ENCODE results near the gene SMAD6. TPM values are rescaled to one million over a fixed set of nuclear protein-coding genes. Genes with fewer than 3 reads are reported as not detected.

SMAD6 gene
- total and polyA plus RNA-seq, 9 of the 15 experiments (the other 6 are each of a cell fraction or from before 2014, with no cell fraction given): 0.10 to 15.5 (median 3.7) TPM

- TF ChIP-seq THRB (CRISPR knock-in tag; conservative IDR thresholded peaks at IDR 0.05): no peak
- no peak; the same call in 1 of the 2 replicates for TF ChIP-seq FOXP4 (CRISPR knock-in tag; IDR thresholded peaks at IDR 0.05; ENCODE audit: borderline replicate concordance)
- no peak for TF ChIP-seq ZNF431 (CRISPR knock-in tag; IDR thresholded peaks at IDR 0.05)
- TF ChIP-seq PPARD (CRISPR knock-in tag; IDR thresholded peaks at IDR 0.05): no peak
- TF ChIP-seq HNRNPK (IDR thresholded peaks at IDR 0.05; ENCODE audit: low read depth, low read length, poor library complexity, severe bottlenecking): no peak
- TF ChIP-seq ELF4 (CRISPR knock-in tag; IDR thresholded peaks at IDR 0.05): no peak; the same call in none of the 2 replicates
- TF ChIP-seq ZNF778 (CRISPR knock-in tag; IDR thresholded peaks at IDR 0.05): no peak
- TF ChIP-seq RB1 (IDR thresholded peaks at IDR 0.05; ENCODE audit: low read depth): no peak
- TF ChIP-seq NR1H2 (CRISPR knock-in tag; IDR thresholded peaks at IDR 0.05): no peak
- TF ChIP-seq KHSRP (IDR thresholded peaks at IDR 0.05): no peak
- TF ChIP-seq ATF4 (CRISPR knock-in tag; IDR thresholded peaks at IDR 0.05): peak; percentile 46; the same call in 1 of the 2 replicates
- 0 out of 2 replicates have a peak, but pooled peaks have one; percentile 66 for TF ChIP-seq HDAC8 (tag; IDR thresholded peaks at IDR 0.05)
- no peak for TF ChIP-seq ILF3 (IDR thresholded peaks at IDR 0.05; ENCODE audit: borderline replicate concordance)
- no peak for TF ChIP-seq ZNF347 (CRISPR knock-in tag; IDR thresholded peaks at IDR 0.05; ENCODE audit: low read depth)
- TF ChIP-seq MTA3 (IDR thresholded peaks at IDR 0.05; ENCODE audit: borderline replicate concordance): peak; percentile 89; the same call in 1 of the 2 replicates
- TF ChIP-seq CBFA2T3 (IDR thresholded peaks at IDR 0.05): peak; percentile 66
- TF ChIP-seq CEBPG (CRISPR knock-in tag; IDR thresholded peaks at IDR 0.05): no peak
- TF ChIP-seq CEBPG (tag; conservative IDR thresholded peaks at IDR 0.05 in 1 of 2, IDR thresholded peaks at IDR 0.05 in 1 of 2): no peak
- no peak for TF ChIP-seq MTA2 (IDR thresholded peaks at IDR 0.05; ENCODE audit: low read depth)
- peak; percentile 74 for TF ChIP-seq SPI1 (IDR thresholded peaks at IDR 0.05; ENCODE audit: borderline replicate concordance, low read depth, low read length)
- TF ChIP-seq KDM4B (IDR thresholded peaks at IDR 0.05; ENCODE audit: borderline replicate concordance in 2 of 2, low read depth in 1 of 2): peak in 1 of 2 experiments; percentile 74; a peak in 1 of 4 replicates
- peak; percentile 66; the same call in 1 of the 2 replicates for TF ChIP-seq HEY1 (CRISPR knock-in tag; IDR thresholded peaks at IDR 0.05; ENCODE audit: borderline replicate concordance)
- peak; percentile 73; the same call in 1 of the 2 replicates for TF ChIP-seq ZNF76 (CRISPR knock-in tag; IDR thresholded peaks at IDR 0.05; ENCODE audit: borderline replicate concordance)
- TF ChIP-seq DACH1 (IDR thresholded peaks at IDR 0.05; ENCODE audit: partially characterized antibody): peak; percentile 17
- peak; percentile 46 for TF ChIP-seq ESRRA (IDR thresholded peaks at IDR 0.05; ENCODE audit: borderline replicate concordance, low read depth)
These were observed 40.5 kb upstream of the SMAD6 start (continued) for GRCh38 chr15:66661432-66662096.

All from K562 (cell line).